ENCODE measurements around the gene RAE1.
"Not testable (repeated sequence)": the region's sequence is repeated elsewhere in the genome, so short reads cannot be mapped to it uniquely, and the experiment has no call there.

Gene RAE1

DNA sequence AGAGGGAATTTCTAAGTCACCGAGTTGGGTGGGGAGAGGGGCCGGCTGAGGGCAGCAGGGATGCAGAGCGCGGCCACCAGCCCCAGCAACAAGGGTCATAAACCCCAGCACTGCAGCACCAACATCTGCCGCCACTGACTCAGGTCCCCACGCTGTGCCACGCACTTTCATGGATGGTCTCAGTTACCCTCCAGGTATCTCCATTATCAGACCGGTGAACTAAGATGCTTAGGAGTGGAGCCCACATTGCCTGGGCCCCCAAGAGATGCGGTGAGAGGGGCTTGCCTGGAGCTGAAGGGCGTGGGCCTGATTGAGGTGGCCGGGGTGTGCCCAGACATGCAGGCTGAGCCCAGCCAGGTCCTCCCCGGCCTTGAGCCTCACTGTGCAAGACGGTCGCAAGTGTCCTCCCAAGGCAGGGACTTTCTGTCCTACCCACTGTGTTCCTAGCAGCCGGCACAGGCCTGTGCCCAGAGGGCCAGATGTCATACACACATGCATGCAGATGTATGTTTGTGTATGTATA lies 59.4 kb downstream of the RAE1 start:
- H3K4me1 ChIP-seq (ENCODE audit: insufficient read depth, low read length) = no peaks in the 10 kb centered on the region; the same call in 1 of the 2 replicates

DNA sequence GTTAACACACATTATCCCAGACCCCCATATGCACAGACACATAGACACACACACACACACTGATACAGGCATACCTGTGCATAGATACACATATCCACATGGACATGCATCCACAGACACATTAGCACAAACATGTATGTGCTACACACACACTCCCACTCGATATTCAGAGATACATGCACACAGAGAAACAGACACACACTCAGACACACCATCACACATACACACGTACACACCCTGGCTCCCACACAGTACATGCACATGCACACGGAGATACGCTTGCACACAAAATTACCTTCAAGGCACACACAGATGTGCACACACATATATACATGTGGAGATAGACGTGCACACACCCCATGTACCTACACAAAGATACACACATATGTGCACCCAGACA lies 59.9 kb downstream of the RAE1 start:
- Histone ChIP-seq H3K9me3 (ENCODE audit: control insufficient read depth, insufficient read depth, low read length) (no peaks in the 10 kb centered on the region), H3K36me3 (ENCODE audit: insufficient read depth, low read length) (peaks cover 5% of the 10 kb centered on the region; the same call in 1 of the 2 replicates), H3K4me1 (ENCODE audit: insufficient read depth, low read length) (no peaks in the 10 kb centered on the region; the same call in 1 of the 2 replicates), H3K9ac (ENCODE audit: low read depth, low read length) (no peak overlapping the region)

More for the DNA sequence above, 59.4 kb downstream of the RAE1 start:
- no peaks in the 10 kb centered on the region for H3K9me3 ChIP-seq (ENCODE audit: control insufficient read depth, insufficient read depth, low read length)
- H3K9ac ChIP-seq (ENCODE audit: low read depth, low read length) = no peak overlapping the region
- H3K36me3 ChIP-seq (ENCODE audit: insufficient read depth, low read length) = peaks cover 5% of the 10 kb centered on the region; the same call in 1 of the 2 replicates

DNA sequence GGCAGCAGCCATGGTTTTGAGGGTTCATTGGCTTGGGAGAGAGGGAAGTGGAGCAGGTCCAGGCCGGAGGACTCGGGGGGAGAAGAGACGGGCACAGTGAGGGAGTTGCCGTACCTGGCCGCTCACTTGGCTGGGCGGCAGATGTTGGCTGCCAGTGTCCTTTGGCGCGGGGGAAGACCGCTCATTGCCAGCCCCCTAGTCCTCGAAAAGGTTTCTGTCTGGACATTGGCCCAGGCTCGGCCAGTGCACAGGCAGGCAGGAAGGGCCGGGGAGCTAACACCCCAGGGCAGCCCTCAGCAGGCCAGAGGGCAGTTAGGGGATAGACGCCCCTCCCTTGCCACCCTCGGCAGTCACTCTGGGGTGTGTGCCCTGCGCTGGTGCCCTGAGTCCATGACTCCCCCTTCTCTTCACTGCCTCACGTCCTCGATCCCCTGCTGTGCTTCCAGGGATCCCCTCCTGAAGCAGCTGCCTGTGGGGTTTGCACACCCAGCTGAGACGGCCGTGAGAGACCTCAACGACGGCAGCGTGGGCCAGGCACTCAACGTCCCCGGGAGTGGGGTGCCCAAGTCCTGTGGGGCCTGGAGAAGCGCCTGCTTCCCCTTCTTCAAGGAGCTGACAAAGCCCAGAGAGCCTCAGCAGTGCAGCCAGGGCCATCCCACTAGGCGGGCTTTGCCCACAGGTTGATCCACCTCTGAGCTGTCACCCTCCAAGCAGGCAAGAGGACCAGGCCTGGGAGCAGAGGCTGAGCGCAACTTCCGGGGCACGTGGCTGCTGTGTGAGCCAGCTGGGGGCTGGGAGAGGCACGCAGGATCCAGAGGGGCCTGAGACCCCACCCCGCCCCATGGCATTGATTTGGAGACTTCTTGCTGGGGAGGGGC lies 60.6 kb downstream of the RAE1 start:
- H3K9me3 ChIP-seq (ENCODE audit: control insufficient read depth, insufficient read depth, low read length) = no peaks in the 10 kb centered on the region
- H3K36me3 ChIP-seq (ENCODE audit: insufficient read depth, low read length) = peaks cover 5% of the 10 kb centered on the region; the same call in 1 of the 2 replicates
- H3K4me1 ChIP-seq (ENCODE audit: insufficient read depth, low read length) = no peaks in the 10 kb centered on the region; the same call in 1 of the 2 replicates
- H3K9ac ChIP-seq (ENCODE audit: low read depth, low read length) = no peak overlapping the region

DNA sequence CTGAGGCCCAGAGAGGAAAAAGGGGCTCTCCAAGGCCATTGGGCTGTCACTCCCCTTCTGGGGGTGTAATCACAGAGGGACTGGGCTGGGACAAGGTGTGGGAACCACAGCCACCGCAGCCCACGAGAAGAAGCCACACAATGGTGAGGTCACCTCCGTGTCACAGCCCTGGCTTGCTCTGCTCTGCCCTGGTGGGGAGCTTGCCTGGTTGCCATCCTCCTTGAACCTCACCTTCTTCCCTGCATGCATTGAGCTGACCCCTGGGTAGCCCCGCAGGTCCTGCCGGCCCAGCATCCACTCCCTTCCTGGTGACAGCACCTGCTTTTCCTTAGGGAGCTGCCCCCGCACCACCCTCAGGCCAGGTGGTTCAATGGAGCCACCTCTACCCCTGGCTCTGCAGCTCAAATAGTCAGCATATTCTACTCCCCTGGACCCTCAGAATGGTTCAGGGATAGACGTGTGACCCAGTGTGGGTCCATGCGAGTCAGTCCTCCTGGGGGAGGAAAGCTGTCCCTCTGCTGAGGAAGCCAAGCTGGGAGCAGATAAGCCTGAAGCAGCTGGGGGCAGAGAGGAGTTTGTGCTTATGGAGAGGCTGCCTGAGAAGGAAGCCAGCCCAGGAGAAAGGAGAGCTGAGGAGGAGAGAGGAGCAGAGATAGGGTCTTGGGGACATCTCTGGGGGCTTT lies 61.4 kb downstream of the RAE1 start:
- Histone ChIP-seq H3K4me1 (ENCODE audit: insufficient read depth, low read length) (no peaks in the 10 kb centered on the region; the same call in 1 of the 2 replicates), H3K9me3 (ENCODE audit: control insufficient read depth, insufficient read depth, low read length) (no peaks in the 10 kb centered on the region), H3K9ac (ENCODE audit: low read depth, low read length) (no peak overlapping the region), H3K36me3 (ENCODE audit: insufficient read depth, low read length) (peaks cover 5% of the 10 kb centered on the region; the same call in 1 of the 2 replicates)

- no peak overlapping the region for H3K9ac ChIP-seq (ENCODE audit: low read depth, low read length)
- no peaks in the 10 kb centered on the region for H3K9me3 ChIP-seq (ENCODE audit: control insufficient read depth, insufficient read depth, low read length)
- H3K4me1 ChIP-seq (ENCODE audit: insufficient read depth, low read length) = no peaks in the 10 kb centered on the region; the same call in 1 of the 2 replicates
- no peaks in the 10 kb centered on the region for H3K36me3 ChIP-seq (ENCODE audit: insufficient read depth, low read length)
Measured at GRCh38 chr20:57413986-57414385, 62.9 kb downstream of the RAE1 start.

- Histone ChIP-seq H3K9me3 (ENCODE audit: control insufficient read depth, insufficient read depth, low read length) (no peaks in the 10 kb centered on the region), H3K4me1 (ENCODE audit: insufficient read depth, low read length) (no peaks in the 10 kb centered on the region; the same call in 1 of the 2 replicates), H3K36me3 (ENCODE audit: insufficient read depth, low read length) (no peaks in the 10 kb centered on the region), H3K9ac (ENCODE audit: low read depth, low read length) (no peak overlapping the region)
Measured at GRCh38 chr20:57414867-57415592, 64.0 kb downstream of the RAE1 start.

DNA sequence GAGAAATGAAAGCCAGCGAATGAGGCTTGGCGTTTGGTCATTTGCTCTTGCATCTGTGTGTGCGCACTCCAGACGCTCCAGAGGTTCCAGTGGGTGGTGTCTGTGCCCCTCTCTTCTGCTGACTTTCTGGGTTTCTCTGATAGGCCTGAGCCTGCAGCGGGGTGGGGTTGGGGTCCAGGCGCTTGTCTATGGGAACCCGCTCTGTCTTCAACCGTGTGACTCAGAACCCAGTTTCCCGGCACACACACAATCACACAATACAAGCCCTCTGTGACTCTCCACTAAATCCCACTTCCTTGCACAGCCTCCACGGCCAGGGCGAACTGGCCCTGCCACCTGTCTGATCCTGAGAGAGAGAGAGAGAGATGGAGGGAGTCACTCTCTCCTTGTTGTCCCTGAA lies 64.7 kb downstream of the RAE1 start:
- Histone ChIP-seq H3K9me3 (ENCODE audit: control insufficient read depth, insufficient read depth, low read length) (no peaks in the 10 kb centered on the region), H3K4me1 (ENCODE audit: insufficient read depth, low read length) (no peaks in the 10 kb centered on the region), H3K9ac (ENCODE audit: low read depth, low read length) (no peak overlapping the region), H3K36me3 (ENCODE audit: insufficient read depth, low read length) (no peaks in the 10 kb centered on the region)

GRCh38 chr20:57416296-57417022 lies 65.4 kb downstream of the RAE1 start:
- no peaks in the 10 kb centered on the region for H3K4me1 ChIP-seq (ENCODE audit: insufficient read depth, low read length)
- no peaks in the 10 kb centered on the region for H3K36me3 ChIP-seq (ENCODE audit: insufficient read depth, low read length)
- no peak overlapping the region for H3K9ac ChIP-seq (ENCODE audit: low read depth, low read length)
- H3K9me3 ChIP-seq (ENCODE audit: control insufficient read depth, insufficient read depth, low read length) = no peaks in the 10 kb centered on the region

DNA sequence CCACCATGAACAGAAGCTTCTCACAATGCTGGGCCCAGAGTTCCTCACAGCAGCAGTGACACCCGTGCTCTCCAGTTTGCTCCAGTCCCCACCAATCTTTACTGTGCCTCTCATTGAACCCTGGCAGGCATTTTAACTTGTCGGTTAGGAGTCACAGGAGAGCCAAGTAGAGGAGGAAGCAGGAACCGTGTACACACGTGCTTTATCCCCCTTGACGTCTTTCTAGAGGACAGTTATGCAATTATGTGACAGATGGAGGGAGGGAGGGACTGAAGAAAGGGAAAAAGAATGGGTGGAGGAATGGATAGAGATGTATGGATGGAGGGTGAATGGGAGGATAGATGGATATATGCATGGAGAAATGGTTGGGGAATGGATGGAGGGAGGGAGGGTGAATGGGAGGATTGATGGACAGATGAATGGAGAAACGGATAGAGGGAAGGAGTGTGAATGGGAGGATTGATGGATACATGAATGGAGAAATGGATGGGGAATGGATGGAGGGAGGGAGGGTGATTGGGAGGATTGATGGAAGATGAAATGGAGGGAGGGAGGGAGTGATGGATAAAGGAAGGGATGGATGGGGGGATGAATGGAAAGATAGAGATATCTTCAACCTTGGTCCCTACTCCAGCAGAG lies 66.1 kb downstream of the RAE1 start:
- Histone ChIP-seq H3K9me3 (ENCODE audit: control insufficient read depth, insufficient read depth, low read length) (no peaks in the 10 kb centered on the region), H3K36me3 (ENCODE audit: insufficient read depth, low read length) (no peaks in the 10 kb centered on the region), H3K9ac (ENCODE audit: low read depth, low read length) (no peak overlapping the region), H3K4me1 (ENCODE audit: insufficient read depth, low read length) (no peaks in the 10 kb centered on the region)

GRCh38 chr20:57417830-57418780 lies 67.0 kb downstream of the RAE1 start:
- H3K4me1 ChIP-seq (ENCODE audit: insufficient read depth, low read length) = no peaks in the 10 kb centered on the region
- H3K36me3 ChIP-seq (ENCODE audit: insufficient read depth, low read length) = no peaks in the 10 kb centered on the region
- H3K9ac ChIP-seq (ENCODE audit: low read depth, low read length) = no peak overlapping the region
- no peaks in the 10 kb centered on the region for H3K9me3 ChIP-seq (ENCODE audit: control insufficient read depth, insufficient read depth, low read length)

- H3K9ac ChIP-seq (ENCODE audit: low read depth, low read length); H3K9me3 ChIP-seq (ENCODE audit: control insufficient read depth, insufficient read depth, low read length); H3K4me1 ChIP-seq (ENCODE audit: insufficient read depth, low read length); H3K36me3 ChIP-seq (ENCODE audit: insufficient read depth, low read length): not testable (repeated sequence)
Measured at GRCh38 chr20:57419479-57419878, 68.4 kb downstream of the RAE1 start.

GRCh38 chr20:57420571-57421252 lies 69.7 kb downstream of the RAE1 start:
- Histone ChIP-seq H3K9me3 (ENCODE audit: control insufficient read depth, insufficient read depth, low read length) (no peaks in the 10 kb centered on the region), H3K36me3 (ENCODE audit: insufficient read depth, low read length) (no peaks in the 10 kb centered on the region), H3K9ac (ENCODE audit: low read depth, low read length) (no peak overlapping the region), H3K4me1 (ENCODE audit: insufficient read depth, low read length) (peaks cover 5% of the 10 kb centered on the region; the same call in 1 of the 2 replicates)

Data from ES-I3 (cell line).